ENCODE data around the gene CENPP. TPM values are rescaled to one million over a fixed set of nuclear protein-coding genes. Genes with fewer than 3 reads are reported as not detected.
"Not testable (repeated sequence)": the region's sequence is repeated elsewhere in the genome, so short reads cannot be mapped to it uniquely, and the experiment has no call there.

The CENPP gene
- total RNA-seq, 1 donor from 2014 or later, result 4.3 TPM

- no peaks in the 10 kb centered on the region for H3K36me3 ChIP-seq
- H3K4me1 ChIP-seq, result peaks cover 11% of the 10 kb centered on the region
- no peak for DNase-seq
- H3K4me3 ChIP-seq, result no peak overlapping the region
- TF ChIP-seq, protein P1, sequence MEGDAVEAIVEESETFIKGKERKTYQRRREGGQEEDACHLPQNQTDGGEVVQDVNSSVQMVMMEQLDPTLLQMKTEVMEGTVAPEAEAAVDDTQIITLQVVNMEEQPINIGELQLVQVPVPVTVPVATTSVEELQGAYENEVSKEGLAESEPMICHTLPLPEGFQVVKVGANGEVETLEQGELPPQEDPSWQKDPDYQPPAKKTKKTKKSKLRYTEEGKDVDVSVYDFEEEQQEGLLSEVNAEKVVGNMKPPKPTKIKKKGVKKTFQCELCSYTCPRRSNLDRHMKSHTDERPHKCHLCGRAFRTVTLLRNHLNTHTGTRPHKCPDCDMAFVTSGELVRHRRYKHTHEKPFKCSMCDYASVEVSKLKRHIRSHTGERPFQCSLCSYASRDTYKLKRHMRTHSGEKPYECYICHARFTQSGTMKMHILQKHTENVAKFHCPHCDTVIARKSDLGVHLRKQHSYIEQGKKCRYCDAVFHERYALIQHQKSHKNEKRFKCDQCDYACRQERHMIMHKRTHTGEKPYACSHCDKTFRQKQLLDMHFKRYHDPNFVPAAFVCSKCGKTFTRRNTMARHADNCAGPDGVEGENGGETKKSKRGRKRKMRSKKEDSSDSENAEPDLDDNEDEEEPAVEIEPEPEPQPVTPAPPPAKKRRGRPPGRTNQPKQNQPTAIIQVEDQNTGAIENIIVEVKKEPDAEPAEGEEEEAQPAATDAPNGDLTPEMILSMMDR (IDR thresholded peaks at IDR 0.05), result no peak
- intact Hi-C loops (cut with DNase I), result no loop called here
- ATAC-seq, result peak; percentile 74 to 86
- H3K27ac ChIP-seq, result peak overlapping the region; percentile 46
- H3K27me3 ChIP-seq (ENCODE audit: low read depth), result no peaks in the 10 kb centered on the region
- H3K9me3 ChIP-seq, result no peaks in the 10 kb centered on the region
These were observed 80.7 kb downstream of the CENPP start for GRCh38 chr9:92406477-92406876.

GRCh38 chr9:92407818-92408217 lies 82.1 kb downstream of the CENPP start:
- Histone ChIP-seq H3K4me3 (no peak overlapping the region), H3K4me1 (peaks cover 11% of the 10 kb centered on the region), H3K27me3 (ENCODE audit: low read depth) (no peaks in the 10 kb centered on the region), H3K36me3 (no peaks in the 10 kb centered on the region), H3K9me3 (no peaks in the 10 kb centered on the region), H3K27ac (no peak overlapping the region)
- intact Hi-C loops (cut with DNase I), result no loop called here
- TF ChIP-seq, protein P1 (IDR thresholded peaks at IDR 0.05), result no peak
- ATAC-seq (no peak), DNase-seq (no peak)

DNA sequence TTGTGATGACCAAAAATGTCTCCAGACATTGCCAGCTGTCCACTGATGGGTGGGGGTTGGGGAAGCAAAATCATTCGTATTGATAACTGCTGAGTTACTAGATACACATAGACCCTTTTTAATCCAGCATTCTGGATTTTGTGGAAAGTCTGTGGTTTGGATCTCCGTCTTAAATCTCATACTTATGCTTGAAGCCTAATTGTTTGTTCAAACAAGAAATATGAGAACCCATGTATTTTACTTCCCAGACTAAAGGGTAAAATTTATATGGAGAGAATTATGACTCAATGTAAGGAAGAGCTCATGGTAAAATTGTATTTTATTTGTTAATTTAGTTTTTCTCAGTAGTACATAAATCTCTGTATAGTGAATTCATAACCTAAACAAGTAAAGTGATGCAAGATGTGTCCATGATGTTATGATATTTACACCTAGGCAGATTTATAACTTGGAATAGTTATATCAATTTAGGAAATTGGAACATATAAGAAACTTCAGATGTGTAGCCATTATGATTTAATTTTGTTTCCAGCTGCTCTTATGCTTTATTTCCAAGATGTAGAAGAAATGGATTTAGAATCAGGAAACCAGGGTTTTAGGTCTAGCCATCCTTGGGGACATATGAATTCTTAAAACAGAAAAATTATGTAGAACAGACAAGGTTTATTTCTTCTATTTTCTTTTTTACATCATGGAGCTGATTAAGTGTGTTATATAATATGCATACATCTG lies 83.2 kb downstream of the CENPP start:
- intact Hi-C loops (cut with DNase I), result no loop called here
- Histone ChIP-seq H3K27me3 (ENCODE audit: low read depth) (no peaks in the 10 kb centered on the region), H3K27ac (no peak overlapping the region), H3K4me1 (peaks cover 11% of the 10 kb centered on the region), H3K4me3 (no peak overlapping the region), H3K36me3 (no peaks in the 10 kb centered on the region), H3K9me3 (no peaks in the 10 kb centered on the region)
- no peak for DNase-seq
- TF ChIP-seq, protein P1 (IDR thresholded peaks at IDR 0.05), result no peak
- no peak for ATAC-seq

DNA sequence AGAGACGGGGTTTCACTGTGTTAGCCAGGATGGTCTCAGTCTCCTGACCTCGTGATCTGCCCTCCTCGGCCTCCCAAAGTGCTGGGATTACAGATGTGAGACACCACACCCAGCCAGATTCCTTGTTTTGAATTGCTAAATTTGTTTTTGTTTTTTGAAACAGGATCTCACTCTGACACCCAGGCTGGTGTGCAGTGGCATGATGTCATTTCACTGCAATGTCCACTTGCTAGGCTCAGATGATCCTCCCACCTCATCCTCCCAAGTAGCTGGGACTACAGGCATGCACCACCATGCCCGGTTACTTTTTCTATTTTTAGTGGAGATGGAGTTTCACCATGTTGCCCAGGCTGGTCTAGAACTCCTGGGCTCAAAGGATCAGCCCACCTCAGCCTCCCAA lies 85.4 kb downstream of the CENPP start:
- not testable (repeated sequence) for ATAC-seq, H3K4me1 ChIP-seq

DNA sequence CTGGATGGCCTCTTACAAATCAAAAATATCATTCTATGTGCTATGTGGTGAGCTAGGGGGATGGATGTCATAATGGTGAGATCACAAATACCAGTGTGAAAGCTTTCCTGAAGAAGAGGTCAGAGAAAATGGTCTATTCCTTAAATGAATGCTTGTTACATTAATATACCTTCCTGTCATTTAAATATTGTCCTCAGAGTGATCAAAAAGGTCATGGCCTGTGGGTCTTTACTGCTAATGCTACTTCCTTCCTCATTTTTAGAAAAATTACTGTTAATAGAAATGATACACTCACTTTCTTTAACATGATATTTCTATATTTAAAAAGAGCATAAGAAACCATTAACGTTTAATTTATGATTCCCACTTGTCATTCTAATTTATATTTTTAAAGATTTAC lies 88.8 kb downstream of the CENPP start:
- Histone ChIP-seq H3K36me3 (no peaks in the 10 kb centered on the region), H3K4me1 (no peaks in the 10 kb centered on the region), H3K9me3 (no peaks in the 10 kb centered on the region), H3K4me3 (no peak overlapping the region), H3K27ac (no peak overlapping the region), H3K27me3 (ENCODE audit: low read depth) (no peaks in the 10 kb centered on the region)
- intact Hi-C loops (cut with DNase I), result no loop called here
- DNase-seq, result no peak
- TF ChIP-seq, protein P1 (IDR thresholded peaks at IDR 0.05), result no peak
- no peak for ATAC-seq

More for the DNA sequence above, 85.4 kb downstream of the CENPP start:
- H3K9me3 ChIP-seq; DNase-seq; H3K27me3 ChIP-seq (ENCODE audit: low read depth); H3K36me3 ChIP-seq; H3K27ac ChIP-seq; intact Hi-C loops (cut with DNase I); H3K4me3 ChIP-seq: not testable (repeated sequence)

DNA sequence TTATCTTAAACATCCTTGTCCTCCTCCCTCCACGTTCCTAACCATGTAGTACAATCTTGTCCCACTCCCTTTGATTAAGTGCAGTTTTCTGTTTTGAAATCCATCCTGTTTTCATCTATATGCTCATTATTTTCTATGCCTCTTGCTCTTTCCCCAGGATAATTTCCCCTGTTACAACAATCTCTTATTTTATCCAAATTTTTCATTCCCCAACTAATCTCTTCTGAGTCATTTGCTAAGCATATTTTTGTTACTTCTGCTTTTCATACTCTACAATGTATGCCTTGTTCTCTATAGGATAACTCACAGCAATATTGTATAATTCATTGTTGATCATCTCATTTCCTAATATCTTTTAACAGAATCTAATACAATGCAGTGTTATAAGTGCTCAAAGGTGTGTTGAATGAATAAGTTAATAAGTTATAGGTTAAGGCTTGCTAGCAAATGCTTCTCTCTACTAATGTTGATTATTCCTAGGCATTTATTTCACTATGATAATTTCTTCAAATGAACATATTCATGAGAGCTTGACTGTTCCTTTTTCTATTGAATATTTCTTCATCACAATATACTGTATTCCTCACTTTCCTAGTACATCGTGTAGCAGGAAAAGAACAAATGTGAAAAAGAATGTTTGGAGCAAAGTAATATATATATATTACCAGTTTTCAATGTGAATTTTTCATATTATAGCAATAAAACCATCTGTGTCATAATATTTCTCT lies 97.0 kb downstream of the CENPP start:
- TF ChIP-seq, protein P1 (IDR thresholded peaks at IDR 0.05), result no peak
- no peaks in the 10 kb centered on the region for H3K4me1 ChIP-seq
- H3K9me3 ChIP-seq, result no peaks in the 10 kb centered on the region
- H3K36me3 ChIP-seq, result no peaks in the 10 kb centered on the region
- no peak for ATAC-seq
- H3K4me3 ChIP-seq, result peak overlapping the region; percentile 32
- intact Hi-C loops (cut with DNase I), result no loop called here
- no peak for DNase-seq
- no peaks in the 10 kb centered on the region for H3K27me3 ChIP-seq (ENCODE audit: low read depth)
- H3K27ac ChIP-seq, result no peak overlapping the region
